GM20000 (cell line): ENCODE data around the gene RSPH1.

Experiments used
- DNase-seq: peaks from one replicate; pipeline ENCODE4 v3.0.0; 2012; ENCODE audit warnings: low spot score
- CTCF ChIP-seq: IDR thresholded peaks from 2 replicates; pipeline ENCODE4 v1.5.1; 2012; ENCODE audit warnings: mild to moderate bottlenecking, control low read depth; ENCODE audit errors: extremely low read depth, missing control alignments

The RSPH1 gene

DNA sequence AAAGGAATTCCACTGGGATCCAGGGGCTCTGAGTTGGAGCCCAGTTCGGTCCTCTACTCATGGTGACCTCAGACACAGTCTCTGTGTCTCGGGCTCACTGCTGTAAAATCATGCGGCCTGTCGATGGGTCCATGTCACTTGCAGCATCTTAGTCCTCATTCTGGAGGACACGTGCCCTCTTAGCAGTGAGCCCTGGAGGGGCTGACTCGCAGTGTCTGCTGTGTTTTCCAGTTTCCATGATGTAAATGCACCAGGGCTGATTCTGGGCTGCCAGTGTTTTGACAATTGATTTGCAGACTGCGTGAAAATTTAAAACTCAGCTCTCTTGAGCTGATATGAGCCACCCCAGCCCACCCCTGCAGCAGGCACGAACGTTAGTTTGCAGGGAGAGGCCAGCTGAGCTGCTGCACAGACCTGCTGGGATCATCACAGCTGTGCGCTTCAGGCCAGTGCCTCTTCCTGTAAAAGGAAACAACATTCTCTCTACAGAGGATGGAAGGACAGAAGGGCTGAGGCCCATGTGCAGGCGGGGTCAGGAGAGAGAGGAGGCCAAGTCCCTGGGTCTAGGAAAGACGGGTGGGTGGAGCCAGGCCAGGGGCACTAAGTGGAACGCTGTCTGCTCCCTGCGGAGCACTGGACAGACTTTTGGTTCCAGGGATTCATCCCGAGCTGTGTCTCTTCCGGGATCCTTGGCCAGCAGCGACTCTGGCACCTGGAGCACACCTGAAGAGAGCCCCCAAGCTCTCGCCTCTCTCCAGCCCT is 42.6 kb downstream of the RSPH1 start:
- no peak for DNase-seq
- TF ChIP-seq CTCF, result no peak

DNA sequence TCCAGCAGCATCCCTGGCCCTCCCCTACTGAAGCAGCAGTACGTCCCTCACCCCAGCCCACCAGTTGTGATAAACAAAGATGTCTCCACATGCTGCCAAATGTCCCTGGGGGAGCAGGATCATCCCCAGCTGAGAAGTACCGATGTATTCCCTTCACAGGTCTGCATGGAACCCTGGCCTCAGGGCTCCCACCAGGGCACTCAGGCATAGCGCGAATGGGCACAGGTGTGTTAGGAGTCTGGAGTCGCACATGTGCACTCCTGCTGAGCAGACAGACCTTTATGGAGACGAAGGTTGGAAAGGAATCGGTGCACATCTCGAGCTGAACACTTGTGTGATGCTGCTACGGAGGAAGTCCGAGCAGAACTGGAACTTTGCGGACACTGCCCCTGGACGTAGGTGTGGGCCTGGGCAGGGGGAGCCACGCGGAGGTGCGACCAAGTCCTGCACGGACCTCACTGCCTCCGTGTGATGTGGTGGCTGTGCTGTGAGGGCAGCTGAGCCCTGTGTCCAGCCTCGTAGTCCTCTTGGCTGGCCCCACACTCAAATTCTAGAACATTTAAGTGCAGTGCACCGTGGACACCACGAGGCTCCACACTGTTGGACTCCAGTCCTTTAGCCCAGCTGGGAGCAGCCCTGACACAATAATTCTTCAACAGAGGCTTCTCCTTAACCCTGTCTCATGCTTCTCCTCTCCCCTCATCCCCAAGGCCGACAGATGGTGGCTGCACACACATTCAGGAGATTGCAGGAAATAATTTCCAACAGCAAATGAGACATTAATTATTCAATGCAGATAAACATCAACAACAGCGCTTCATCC is 43.4 kb downstream of the RSPH1 start:
- no peak for DNase-seq
- no peak for TF ChIP-seq CTCF

DNA sequence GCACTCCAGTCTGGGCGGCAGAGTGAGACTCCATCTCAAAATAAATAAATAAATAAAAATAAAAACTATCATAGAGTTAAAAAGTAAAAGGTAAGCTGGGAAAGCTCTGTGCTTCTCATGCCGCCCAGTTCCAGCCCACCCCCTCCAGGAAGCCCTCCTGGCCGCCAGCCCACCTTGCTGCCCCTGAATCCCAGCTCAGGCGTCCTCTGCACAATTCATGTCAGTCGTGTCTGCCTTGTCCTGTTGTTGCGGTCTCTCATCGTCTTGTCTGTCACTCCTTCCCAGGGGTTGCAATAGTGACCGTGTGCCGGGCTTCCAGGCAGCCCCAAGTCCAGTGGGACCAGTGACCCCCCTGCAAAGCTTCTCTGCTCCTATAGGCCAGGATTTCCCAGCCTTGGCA is 44.1 kb downstream of the RSPH1 start:
- no peak for TF ChIP-seq CTCF
- no peak for DNase-seq

- TF ChIP-seq CTCF, result no peak
- DNase-seq, result no peak
Observed at GRCh38 chr21:42448686-42449085, 47.3 kb downstream of the RSPH1 start.

- DNase-seq, result no peak
- no peak for TF ChIP-seq CTCF
Observed at GRCh38 chr21:42447732-42448131, 48.3 kb downstream of the RSPH1 start.

DNA sequence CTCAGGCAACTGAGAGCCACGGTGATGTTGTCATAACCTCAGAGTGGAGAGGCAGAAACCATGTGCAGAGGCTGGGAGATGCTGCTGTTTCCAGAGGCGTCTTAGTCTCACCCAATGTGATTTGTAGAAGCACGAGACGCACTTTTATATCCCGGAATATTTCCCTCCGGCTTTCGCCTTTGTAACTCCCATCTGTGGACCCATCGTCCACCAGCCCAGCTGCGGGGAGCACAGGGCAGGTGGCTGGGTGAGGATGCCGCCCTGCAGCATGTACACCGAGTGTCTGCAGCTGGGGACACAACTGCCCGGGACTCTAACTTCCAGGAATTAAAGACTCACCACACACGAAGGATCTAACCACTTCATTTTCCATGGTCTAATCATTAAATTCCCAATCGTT is 48.8 kb downstream of the RSPH1 start:
- DNase-seq, result no peak
- no peak for TF ChIP-seq CTCF

- no peak for TF ChIP-seq CTCF
- DNase-seq, result no peak
Observed at GRCh38 chr21:42446531-42446930, 49.5 kb downstream of the RSPH1 start.
